ENCODE data around the gene ALDH2. TPM values are rescaled to one million over a fixed set of nuclear protein-coding genes. Genes with fewer than 3 reads are reported as not detected.
A peak's percentile ranks its signal among the peaks of the same experiment; 100 is the strongest.

ALDH2 gene
- total and polyA plus RNA-seq, 9 of the 15 experiments (the other 6 are each of a cell fraction or from before 2014, with no cell fraction given), result 1.9 to 22.5 (median 12.2) TPM

DNA sequence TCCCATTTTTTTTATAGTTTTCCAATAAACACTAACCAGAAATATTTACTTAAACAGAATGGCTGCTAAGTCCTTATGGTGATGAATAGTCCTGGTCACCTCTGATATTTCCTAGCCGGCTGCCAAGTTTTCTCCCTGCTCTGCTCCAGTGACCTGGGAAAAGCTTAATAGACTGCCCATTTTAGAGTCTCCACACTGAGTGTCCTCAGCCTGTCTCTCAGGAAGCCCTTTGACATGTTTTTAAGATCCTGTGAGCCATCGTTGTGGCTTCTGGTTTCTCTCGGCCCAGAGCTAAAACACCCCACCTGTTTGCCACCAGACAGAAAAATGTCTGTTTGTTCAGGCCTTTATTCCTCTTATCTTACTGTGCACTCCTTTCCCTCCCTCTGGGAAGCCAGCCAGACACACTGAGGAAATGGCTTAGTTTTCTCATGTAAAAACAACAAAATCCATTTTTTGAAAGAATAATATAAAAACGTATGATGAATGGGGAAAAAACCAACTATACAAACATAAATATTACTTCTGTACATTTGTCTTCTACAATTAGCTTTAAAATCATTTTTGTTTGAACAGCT lies 25.4 kb upstream of the ALDH2 start (continued):
- TF ChIP-seq, protein P1, sequence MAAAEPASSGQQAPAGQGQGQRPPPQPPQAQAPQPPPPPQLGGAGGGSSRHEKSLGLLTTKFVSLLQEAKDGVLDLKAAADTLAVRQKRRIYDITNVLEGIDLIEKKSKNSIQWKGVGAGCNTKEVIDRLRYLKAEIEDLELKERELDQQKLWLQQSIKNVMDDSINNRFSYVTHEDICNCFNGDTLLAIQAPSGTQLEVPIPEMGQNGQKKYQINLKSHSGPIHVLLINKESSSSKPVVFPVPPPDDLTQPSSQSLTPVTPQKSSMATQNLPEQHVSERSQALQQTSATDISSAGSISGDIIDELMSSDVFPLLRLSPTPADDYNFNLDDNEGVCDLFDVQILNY (CRISPR knock-in tag; IDR thresholded peaks at IDR 0.05), result no peak
- TF ChIP-seq, protein P2, sequence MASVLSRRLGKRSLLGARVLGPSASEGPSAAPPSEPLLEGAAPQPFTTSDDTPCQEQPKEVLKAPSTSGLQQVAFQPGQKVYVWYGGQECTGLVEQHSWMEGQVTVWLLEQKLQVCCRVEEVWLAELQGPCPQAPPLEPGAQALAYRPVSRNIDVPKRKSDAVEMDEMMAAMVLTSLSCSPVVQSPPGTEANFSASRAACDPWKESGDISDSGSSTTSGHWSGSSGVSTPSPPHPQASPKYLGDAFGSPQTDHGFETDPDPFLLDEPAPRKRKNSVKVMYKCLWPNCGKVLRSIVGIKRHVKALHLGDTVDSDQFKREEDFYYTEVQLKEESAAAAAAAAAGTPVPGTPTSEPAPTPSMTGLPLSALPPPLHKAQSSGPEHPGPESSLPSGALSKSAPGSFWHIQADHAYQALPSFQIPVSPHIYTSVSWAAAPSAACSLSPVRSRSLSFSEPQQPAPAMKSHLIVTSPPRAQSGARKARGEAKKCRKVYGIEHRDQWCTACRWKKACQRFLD (CRISPR knock-in tag; IDR thresholded peaks at IDR 0.05), result peak; percentile 79; the same call in 1 of the 2 replicates
- TF ChIP-seq CBFA2T3 (IDR thresholded peaks at IDR 0.05), result peak; percentile 96
- TF ChIP-seq TEAD4 (IDR thresholded peaks at IDR 0.05; ENCODE audit: low read length), result peak; percentile 94
- no peak for TF ChIP-seq TEAD4 (CRISPR knock-in tag; IDR thresholded peaks at IDR 0.05; ENCODE audit: borderline replicate concordance)
- peak; percentile 31 to 62; a peak in 2 of 4 replicates for TF ChIP-seq KDM1A (IDR thresholded peaks at IDR 0.05)
- peak; percentile 87 for TF ChIP-seq ZNF766 (CRISPR knock-in tag; conservative IDR thresholded peaks at IDR 0.05)
- TF ChIP-seq, protein P3, sequence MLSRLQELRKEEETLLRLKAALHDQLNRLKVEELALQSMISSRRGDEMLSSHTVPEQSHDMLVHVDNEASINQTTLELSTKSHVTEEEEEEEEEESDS (CRISPR knock-in tag; IDR thresholded peaks at IDR 0.05), result no peak
- peak; percentile 44; the same call in 1 of the 2 replicates for TF ChIP-seq L3MBTL2 (IDR thresholded peaks at IDR 0.05)
- no peak for TF ChIP-seq ZNF232 (CRISPR knock-in tag; IDR thresholded peaks at IDR 0.05)
- TF ChIP-seq SMARCA4 (IDR thresholded peaks at IDR 0.05), result peak; percentile 95
- TF ChIP-seq SLC30A9 (CRISPR knock-in tag; IDR thresholded peaks at IDR 0.05), result no peak
- TF ChIP-seq KHSRP (IDR thresholded peaks at IDR 0.05), result peak; percentile 37; the same call in 1 of the 2 replicates
- TF ChIP-seq NBN (IDR thresholded peaks at IDR 0.05; ENCODE audit: low read depth), result peak; percentile 64; the same call in 1 of the 2 replicates
- TF ChIP-seq KLF16 (IDR thresholded peaks at IDR 0.05), result peak; percentile 78
- no peak; the same call in 1 of the 2 replicates for TF ChIP-seq NCOA1 (IDR thresholded peaks at IDR 0.05; ENCODE audit: low read depth)
- peak; percentile 95 for TF ChIP-seq SMARCE1 (IDR thresholded peaks at IDR 0.05)
- TF ChIP-seq, protein P4, sequence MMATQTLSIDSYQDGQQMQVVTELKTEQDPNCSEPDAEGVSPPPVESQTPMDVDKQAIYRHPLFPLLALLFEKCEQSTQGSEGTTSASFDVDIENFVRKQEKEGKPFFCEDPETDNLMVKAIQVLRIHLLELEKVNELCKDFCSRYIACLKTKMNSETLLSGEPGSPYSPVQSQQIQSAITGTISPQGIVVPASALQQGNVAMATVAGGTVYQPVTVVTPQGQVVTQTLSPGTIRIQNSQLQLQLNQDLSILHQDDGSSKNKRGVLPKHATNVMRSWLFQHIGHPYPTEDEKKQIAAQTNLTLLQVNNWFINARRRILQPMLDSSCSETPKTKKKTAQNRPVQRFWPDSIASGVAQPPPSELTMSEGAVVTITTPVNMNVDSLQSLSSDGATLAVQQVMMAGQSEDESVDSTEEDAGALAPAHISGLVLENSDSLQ (IDR thresholded peaks at IDR 0.05), result peak; percentile 79
- peak; percentile 49; the same call in 1 of the 2 replicates for TF ChIP-seq ZFX (CRISPR knock-in tag; IDR thresholded peaks at IDR 0.05)
- no peak for TF ChIP-seq CEBPB (tag; IDR thresholded peaks at IDR 0.05)
- TF ChIP-seq, protein P5, sequence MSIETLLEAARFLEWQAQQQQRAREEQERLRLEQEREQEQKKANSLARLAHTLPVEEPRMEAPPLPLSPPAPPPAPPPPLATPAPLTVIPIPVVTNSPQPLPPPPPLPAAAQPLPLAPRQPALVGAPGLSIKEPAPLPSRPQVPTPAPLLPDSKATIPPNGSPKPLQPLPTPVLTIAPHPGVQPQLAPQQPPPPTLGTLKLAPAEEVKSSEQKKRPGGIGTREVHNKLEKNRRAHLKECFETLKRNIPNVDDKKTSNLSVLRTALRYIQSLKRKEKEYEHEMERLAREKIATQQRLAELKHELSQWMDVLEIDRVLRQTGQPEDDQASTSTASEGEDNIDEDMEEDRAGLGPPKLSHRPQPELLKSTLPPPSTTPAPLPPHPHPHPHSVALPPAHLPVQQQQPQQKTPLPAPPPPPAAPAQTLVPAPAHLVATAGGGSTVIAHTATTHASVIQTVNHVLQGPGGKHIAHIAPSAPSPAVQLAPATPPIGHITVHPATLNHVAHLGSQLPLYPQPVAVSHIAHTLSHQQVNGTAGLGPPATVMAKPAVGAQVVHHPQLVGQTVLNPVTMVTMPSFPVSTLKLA (conservative IDR thresholded peaks at IDR 0.05), result peak in 1 of 2 experiments; percentile 44; a peak in 1 of 4 replicates
- no peak for TF ChIP-seq NFIX (CRISPR knock-in tag; IDR thresholded peaks at IDR 0.05; ENCODE audit: low read depth)
- no peak for TF ChIP-seq TGIF2 (CRISPR knock-in tag; IDR thresholded peaks at IDR 0.05)
- TF ChIP-seq HDAC3 (IDR thresholded peaks at IDR 0.05; ENCODE audit: borderline replicate concordance, partially characterized antibody), result peak; percentile 64
- TF ChIP-seq, protein P6, sequence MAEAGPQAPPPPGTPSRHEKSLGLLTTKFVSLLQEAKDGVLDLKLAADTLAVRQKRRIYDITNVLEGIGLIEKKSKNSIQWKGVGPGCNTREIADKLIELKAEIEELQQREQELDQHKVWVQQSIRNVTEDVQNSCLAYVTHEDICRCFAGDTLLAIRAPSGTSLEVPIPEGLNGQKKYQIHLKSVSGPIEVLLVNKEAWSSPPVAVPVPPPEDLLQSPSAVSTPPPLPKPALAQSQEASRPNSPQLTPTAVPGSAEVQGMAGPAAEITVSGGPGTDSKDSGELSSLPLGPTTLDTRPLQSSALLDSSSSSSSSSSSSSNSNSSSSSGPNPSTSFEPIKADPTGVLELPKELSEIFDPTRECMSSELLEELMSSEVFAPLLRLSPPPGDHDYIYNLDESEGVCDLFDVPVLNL (CRISPR knock-in tag; IDR thresholded peaks at IDR 0.05; ENCODE audit: low read depth), result no peak

All from K562 (cell line).